Endothelial cell of umbilical vein (primary cell): ENCODE data around the gene DIPK1C. TPM values are rescaled to one million over a fixed set of nuclear protein-coding genes. Genes with fewer than 3 reads are reported as not detected.

ENCODE experiments used
- BruUV-seq: library from RNA; stranded (reverse); fragments of 400-500 nt; replicated peaks from 2 replicates; lab custom pipeline; 2021; lab: Mats Ljungman, UMichigan
- CTCF ChIA-PET: fragments of 300-600, 350-600 bp; sonication (Branson Sonifier 250); formaldehyde crosslinking; loops from one replicate; lab custom pipeline; 2021; ENCODE audit warnings: antibody characterized with exemption, inconsistent platforms; lab: Charles Lee
- POLR2A ChIA-PET: fragments of 300-600, 350-600 bp; sonication (Branson Sonifier 250); formaldehyde crosslinking; loops from one replicate; lab custom pipeline; 2021; ENCODE audit warnings: antibody characterized with exemption, inconsistent platforms; lab: Charles Lee
- DNase-seq: peaks from one replicate; pipeline ENCODE4 v3.0.0-alpha.2; 2011; ENCODE audit warnings: low read depth, low spot score
- FAIRE-seq: peaks from 2 replicates; lab custom pipeline; 2011; peaks lifted over from hg19 to GRCh38; lab: Jason Lieb, UNC
- H2AFZ ChIP-seq: 2 replicates; pipeline ENCODE4 v1.6.0; 2012; ENCODE audit warnings: low read depth, low read length, control low read depth, inconsistent platforms
- H3K27ac ChIP-seq: 2 replicates; pipeline ENCODE4 v1.5.1; 2011; ENCODE audit warnings: low read depth, mild to moderate bottlenecking, control low read depth, low read length, moderate library complexity; ENCODE audit not compliant: insufficient read depth
- H3K27me3 ChIP-seq, 2 experiments: 2 replicates each; pipeline versions ENCODE4 v1.6.0 to v1.6.1; 2011; ENCODE audit warnings: low read length in 2 of 2, mixed read lengths in 1 of 2; ENCODE audit not compliant: control insufficient read depth in 2 of 2, insufficient read depth in 2 of 2
- H3K36me3 ChIP-seq, 2 experiments: 2 replicates in 1 of 2; 3 replicates in 1 of 2; pipeline ENCODE4 v1.5.1; 2011; ENCODE audit warnings: low read length in 2 of 2, mild to moderate bottlenecking in 1 of 2, moderate library complexity in 1 of 2; ENCODE audit not compliant: control insufficient read depth in 2 of 2, insufficient read depth in 2 of 2; ENCODE audit errors: extremely low read depth in 1 of 2
- H3K4me1 ChIP-seq: 3 replicates; pipeline ENCODE4 v1.5.1; 2011; ENCODE audit warnings: mild to moderate bottlenecking, low read length; ENCODE audit not compliant: control insufficient read depth, insufficient read depth; ENCODE audit errors: extremely low read depth
- H3K4me2 ChIP-seq: 2 replicates; pipeline ENCODE4 v1.6.1; 2011; ENCODE audit warnings: low read length, control low read depth, mixed read lengths; ENCODE audit not compliant: insufficient read depth
- H3K4me3 ChIP-seq, 3 experiments: fragments of 200-600 bp in 1 of 3; sonication (generic), shearing (Covaris generic) in 1 of 3; replicated peaks in 1 of 3; 2 replicates each; pipeline ENCODE4 v1.5.1; 2011 to 2016; ENCODE audit warnings: control low read depth in 3 of 3, low read length in 3 of 3, mild to moderate bottlenecking in 2 of 3, inconsistent platforms in 1 of 3, low read depth in 1 of 3, moderate library complexity in 1 of 3; ENCODE audit not compliant: insufficient read depth in 1 of 3
- H3K79me2 ChIP-seq: 2 replicates; pipeline ENCODE4 v1.6.0; 2012; ENCODE audit warnings: low read length, inconsistent platforms; ENCODE audit not compliant: control insufficient read depth, insufficient read depth
- H3K9ac ChIP-seq: replicated peaks from 2 replicates; pipeline ENCODE3; 2011; ENCODE audit warnings: low read length, control low read depth; ENCODE audit not compliant: insufficient read depth; ENCODE audit errors: extremely low read depth
- H3K9me1 ChIP-seq: replicated peaks from 3 replicates; pipeline ENCODE4 v1.6.0; 2011; ENCODE audit warnings: mild to moderate bottlenecking, low read length; ENCODE audit not compliant: control insufficient read depth, insufficient read depth; ENCODE audit errors: extremely low read depth
- H3K9me3 ChIP-seq: replicated peaks from 2 replicates; pipeline ENCODE4 v1.5.1; 2012; ENCODE audit warnings: low read length, inconsistent platforms; ENCODE audit not compliant: control insufficient read depth, insufficient read depth
- H4K20me1 ChIP-seq: replicated peaks from 2 replicates; pipeline ENCODE3; 2011; ENCODE audit warnings: mild to moderate bottlenecking, low read length; ENCODE audit not compliant: control insufficient read depth, insufficient read depth; ENCODE audit errors: extremely low read depth
- EZH2 ChIP-seq: IDR thresholded peaks from 2 replicates; pipeline ENCODE4 v1.6.1; 2012; ENCODE audit warnings: borderline replicate concordance, low read depth, mild to moderate bottlenecking, moderate library complexity, low read length, inconsistent platforms; ENCODE audit not compliant: severe bottlenecking
- FOS ChIP-seq: IDR thresholded peaks from 2 replicates; pipeline ENCODE4 v1.6.1; 2011; ENCODE audit warnings: mild to moderate bottlenecking, low read length, moderate library complexity, borderline replicate concordance; ENCODE audit not compliant: insufficient read depth
- GATA2 ChIP-seq: IDR thresholded peaks from 2 replicates; pipeline ENCODE4 v1.7.0; 2011; ENCODE audit warnings: low read depth, mild to moderate bottlenecking, moderate library complexity, mixed read lengths, low read length; ENCODE audit not compliant: insufficient read length, insufficient read depth
- MYC ChIP-seq: IDR thresholded peaks from one replicate; pipeline ENCODE4 v1.6.1; 2011; ENCODE audit warnings: mild to moderate bottlenecking, low read depth, low read length
- POLR2A ChIP-seq: IDR thresholded peaks from 2 replicates; pipeline ENCODE4 v1.6.1; 2012; ENCODE audit warnings: low read depth, mild to moderate bottlenecking, control low read depth, low read length
- dilution Hi-C: fragments of 300-500 bp; cut with MboI; formaldehyde crosslinking; loops from one replicate; pipeline ENCODE4 v1.15.0; 2019; ENCODE audit warnings: low sequenced_read_pairs; ENCODE audit not compliant: extremely low pct_ligation_motif_present
- intact Hi-C: fragments of 100-400 bp; cut with micrococcal nuclease; formaldehyde crosslinking; loops from one replicate; pipeline ENCODE4 v1.10.0; 2022
- polyA plus RNA-seq, 4 experiments: library from polyadenylated mRNA; depleted of rRNA in 3 of 4; stranded (reverse) in 3 of 4; unstranded in 1 of 4; fragments of >200 nt; gene quantifications; 2 replicates each; pipeline versions ENCODE4 v1.2.1 to v1.2.3, GENCODE V29; 2011 to 2012; ENCODE audit warnings: missing spikeins in 1 of 4
- total RNA-seq: library from RNA; stranded (reverse); gene quantifications from 2 replicates; pipeline ENCODE4 v1.2.3, GENCODE V29; 2021

DIPK1C gene
- total and polyA plus RNA-seq, 2 donors (not counting 3 experiments of a cell fraction or from before 2014, with no cell fraction given), result not detected

DNA sequence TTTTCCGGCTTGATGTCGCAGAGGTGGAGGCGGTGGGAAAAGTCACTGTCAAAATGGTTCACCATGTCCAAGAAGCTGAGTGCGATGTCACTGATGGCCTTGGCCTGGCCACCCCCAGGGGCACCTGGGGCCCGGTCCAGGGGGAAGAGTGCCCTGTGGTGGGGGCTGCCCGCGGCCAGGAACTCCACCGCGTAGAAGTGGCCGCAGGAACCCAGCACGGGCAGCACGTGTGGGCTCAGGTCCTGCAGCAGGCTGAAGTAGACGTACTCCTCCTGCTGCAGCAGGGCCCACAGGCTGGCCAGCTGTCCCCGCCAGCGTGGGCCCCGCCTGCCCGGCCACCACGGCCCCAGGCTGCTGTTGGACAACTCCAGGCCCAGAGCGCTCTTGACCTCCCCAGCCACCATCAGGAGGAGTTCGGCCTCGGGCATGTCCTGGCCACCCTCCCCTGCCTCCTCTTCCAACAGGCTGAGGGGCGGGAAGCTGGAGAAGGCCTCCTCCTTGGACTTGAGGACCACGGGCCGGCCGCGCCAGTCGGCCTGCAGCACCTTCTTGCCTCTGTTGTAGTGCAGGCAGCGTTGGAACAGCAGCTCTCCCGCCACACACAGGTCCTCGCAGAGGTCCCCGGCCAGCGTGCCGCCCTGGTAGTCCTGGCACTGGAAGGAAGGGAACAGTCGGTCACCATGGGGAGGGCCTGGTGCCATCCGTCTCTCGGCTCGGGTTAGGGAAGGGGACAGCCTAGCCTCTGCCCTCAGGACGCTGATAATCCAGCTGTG is 10.3 kb downstream of the DIPK1C start:
- no peak overlapping the region for H3K9ac ChIP-seq
- no peak overlapping the region for H3K4me3 ChIP-seq
- no peak overlapping the region for H3K27ac ChIP-seq
- no peaks in the 10 kb centered on the region for H3K36me3 ChIP-seq
- H2AFZ ChIP-seq, result no peak overlapping the region
- H3K27me3 ChIP-seq, result no peaks in the 10 kb centered on the region
- intact Hi-C loops, result no loop called here
- H3K9me3 ChIP-seq, result no peaks in the 10 kb centered on the region
- ChIA-PET CTCF (no interaction called here), POLR2A (no interaction called here)
- no peaks in the 10 kb centered on the region for H3K9me1 ChIP-seq
- no peak overlapping the region for H3K4me2 ChIP-seq
- no peaks in the 10 kb centered on the region for H3K4me1 ChIP-seq
- no peaks in the 10 kb centered on the region for H3K79me2 ChIP-seq
- BruUV-seq, result no TSS peak
- DNase-seq, result no peak
- FAIRE-seq, result no peak
- dilution Hi-C loops, result no loop called here
- H4K20me1 ChIP-seq, result no peaks in the 10 kb centered on the region
- TF ChIP-seq EZH2 (no peak), MYC (no peak), POLR2A (no peak), FOS (no peak), GATA2 (no peak)

DNA sequence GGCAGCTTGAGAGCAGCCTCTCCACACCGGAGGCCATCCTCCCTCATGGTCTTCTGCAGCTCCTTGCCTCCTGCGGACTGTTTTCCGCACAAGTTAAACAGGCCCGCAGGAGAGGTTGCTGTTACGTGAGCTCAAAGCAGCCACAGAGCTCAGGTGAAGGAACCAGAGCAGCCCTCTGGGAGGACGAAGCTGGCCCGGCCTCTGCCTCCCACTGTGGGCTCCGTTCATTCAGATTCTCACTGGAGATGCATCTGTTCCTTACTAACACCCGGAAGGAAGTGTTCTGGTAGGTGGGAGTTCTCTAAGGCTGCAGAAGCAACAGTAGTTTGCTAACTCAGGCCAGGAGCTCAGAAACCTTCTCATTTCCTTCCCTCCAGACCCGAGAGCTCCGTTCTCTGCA is 10.9 kb downstream of the DIPK1C start:
- POLR2A ChIA-PET, result no interaction called here
- CTCF ChIA-PET, result no interaction called here
- TF ChIP-seq MYC, result no peak
- no peak for TF ChIP-seq POLR2A
- DNase-seq (no peak), FAIRE-seq (no peak)
- Histone ChIP-seq H3K36me3 (no peaks in the 10 kb centered on the region), H3K9me1 (no peaks in the 10 kb centered on the region), H3K27me3 (no peaks in the 10 kb centered on the region), H3K4me1 (no peaks in the 10 kb centered on the region), H3K79me2 (no peaks in the 10 kb centered on the region), H3K9ac (no peak overlapping the region), H3K27ac (no peak overlapping the region), H3K4me2 (no peak overlapping the region), H3K4me3 (no peak overlapping the region), H3K9me3 (no peaks in the 10 kb centered on the region), H4K20me1 (no peaks in the 10 kb centered on the region), H2AFZ (no peak overlapping the region)
- no TSS peak for BruUV-seq
- intact Hi-C loops, result no loop called here
- dilution Hi-C loops, result no loop called here
